Ovary (tissue), 9 donors: ENCODE measurements around the gene EYS. TPM values are rescaled to one million over a fixed set of nuclear protein-coding genes. Genes with fewer than 3 reads are reported as not detected.

Source experiments
- DNase-seq, 5 donors: peaks; one replicate each; pipeline ENCODE4 v3.0.0-alpha.2; 2019 to 2020
- H3K27ac ChIP-seq, 2 donors: fragments of 200-600 bp; one replicate each; pipeline versions ENCODE4 v1.5.1 to v1.8.0; 2019 to 2022
- H3K27me3 ChIP-seq: fragments of 200-600 bp; one replicate; pipeline ENCODE4 v1.8.0; 2022
- H3K36me3 ChIP-seq: fragments of 200-600 bp; sonication (generic); one replicate; pipeline ENCODE4 v1.5.1; 2019
- H3K4me1 ChIP-seq: one replicate; pipeline ENCODE4 v1.8.1; 2013; ENCODE audit warnings: mild to moderate bottlenecking, moderate library complexity; ENCODE audit not compliant: insufficient read depth
- H3K4me3 ChIP-seq: fragments of 200-600 bp; sonication (generic); one replicate; pipeline ENCODE4 v1.5.1; 2017
- H3K9me3 ChIP-seq, 2 donors: fragments of 200-600 bp in 1 of 2; sonication (generic) in 1 of 2; one replicate each; pipeline versions ENCODE4 v1.5.1 to v1.8.1; 2013 to 2019; ENCODE audit warnings: mild to moderate bottlenecking in 1 of 2, moderate library complexity in 1 of 2
- CTCF ChIP-seq, 3 donors: fragments of 450-650 bp in 2 of 3; fragments of 200-600 bp in 1 of 3; IDR thresholded peaks; one replicate each; pipeline versions ENCODE4 v1.5.1 to v1.8.0; 2016 to 2022; ENCODE audit warnings: antibody characterized with exemption in 3 of 3, mild to moderate bottlenecking in 1 of 3
- EP300 ChIP-seq: sonication (generic); formaldehyde crosslinking; IDR thresholded peaks from one replicate; pipeline ENCODE4 v1.6.1; 2017; ENCODE audit warnings: antibody characterized with exemption
- POLR2A ChIP-seq: fragments of 450-650 bp; IDR thresholded peaks from one replicate; pipeline ENCODE4 v1.6.1; 2017; ENCODE audit warnings: antibody characterized with exemption, mild to moderate bottlenecking, moderate library complexity
- WGBS, 3 donors: extraction: QIAGEN DNeasy Blood & Tissue Kit in 1 of 3; methylation state at CpG; one replicate each; pipeline versions ENCODE4 v1.1.5 to v1.1.7; 2013 to 2017; 5-methylcytosine and 5-hydroxymethylcytosine counted together
- intact Hi-C, 4 donors: fragments of 100-400 bp; cut with DNase I; formaldehyde crosslinking; loops; one replicate each; pipeline versions ENCODE4 v1.11.0 to v1.15.1; 2022 to 2023
- polyA plus RNA-seq, 2 donors: library from polyadenylated mRNA; stranded (reverse); fragments of 200-250 nt in 1 of 2; fragments of 350-450 nt in 1 of 2; fragmentation: Illumina TruSeq in 1 of 2; extraction: RNeasy Lipid Tissue Mini Kit (QIAGEN cat#74804) in 1 of 2; gene quantifications; one replicate each; pipeline ENCODE4 v1.2.3, GENCODE V29; 2013 to 2014
- total RNA-seq, 7 donors: library from RNA; depleted of rRNA in 2 of 7; stranded (reverse); fragments of >200 nt in 2 of 7; fragmentation: NEBNext Ultra II Directional in 3 of 7; extraction: Animal tissue kit (Norgen Biotek cat#: 25700) in 3 of 7; gene quantifications; one replicate each; pipeline versions ENCODE4 v1.1.0 to v1.2.4, GENCODE V29; 2016 to 2023
- donor health status: DM: no; HTN: no; CAD: no; lungs with moderate emphysema.
- donor health status: DM: no; HTN: no; CAD: no.
- donor health status: Bipolar disorder and iron deficiency.
- donor health status: DM: yes; HTN: yes; CAD: no.
- donor health status: DM: no; HTN: no; CAD: no.
- donor health status: DM: yes; HTN: yes; CAD: no.

The EYS gene
- total and polyA plus RNA-seq, 9 donors = under 0.01 to 0.03 (median 0.01) TPM; not detected in 6

- H3K36me3 ChIP-seq = no peaks in the 10 kb centered on the region
- no peak overlapping the region for H3K4me3 ChIP-seq
- H3K4me1 ChIP-seq = no peaks in the 10 kb centered on the region
- TF ChIP-seq CTCF (IDR thresholded peaks at IDR 0.05) (no peak), POLR2A (no peak), EP300 (no peak)
- intact Hi-C loops = no loop called here
- no peaks in the 10 kb centered on the region for H3K27me3 ChIP-seq
- no peak overlapping the region for H3K27ac ChIP-seq
- no peak for DNase-seq
- no peaks in the 10 kb centered on the region for H3K9me3 ChIP-seq
- WGBS, 3 donors = 86 to 88% (median 88%) methylated on average over 2 of the region's 2 CpGs
Observed at GRCh38 chr6:65545920-65546319, 161.1 kb downstream of the EYS start.

GRCh38 chr6:65538644-65539043 is 168.4 kb downstream of the EYS start:
- 86 to 97% (median 88%) methylated on average over 1 of the region's 1 CpG for WGBS, 3 donors

GRCh38 chr6:65537600-65537999 is 169.4 kb downstream of the EYS start:
- Histone ChIP-seq H3K4me1 (no peaks in the 10 kb centered on the region), H3K27me3 (no peaks in the 10 kb centered on the region), H3K9me3 (no peaks in the 10 kb centered on the region), H3K4me3 (no peak overlapping the region), H3K27ac (no peak overlapping the region), H3K36me3 (no peaks in the 10 kb centered on the region)
- DNase-seq = no peak
- 96 to 98% (median 96%) methylated on average over 2 of the region's 2 CpGs for WGBS, 3 donors
- intact Hi-C loops = no loop called here
- TF ChIP-seq CTCF (IDR thresholded peaks at IDR 0.05) (no peak), POLR2A (no peak), EP300 (no peak)

More at GRCh38 chr6:65538644-65539043, 168.4 kb downstream of the EYS start:
- Histone ChIP-seq H3K9me3 (no peaks in the 10 kb centered on the region), H3K27ac (no peak overlapping the region), H3K4me1 (no peaks in the 10 kb centered on the region), H3K4me3 (no peak overlapping the region), H3K27me3 (no peaks in the 10 kb centered on the region), H3K36me3 (no peaks in the 10 kb centered on the region)
- intact Hi-C loops = no loop called here
- no peak for DNase-seq
- no peak for TF ChIP-seq EP300
- no peak for TF ChIP-seq POLR2A
- TF ChIP-seq CTCF (IDR thresholded peaks at IDR 0.05) = no peak

- Histone ChIP-seq H3K4me3 (no peak overlapping the region), H3K27ac (no peak overlapping the region), H3K36me3 (no peaks in the 10 kb centered on the region), H3K27me3 (no peaks in the 10 kb centered on the region), H3K9me3 (no peaks in the 10 kb centered on the region), H3K4me1 (no peaks in the 10 kb centered on the region)
- no peak for TF ChIP-seq POLR2A
- no peak for TF ChIP-seq EP300
- DNase-seq = no peak
- 76 to 91% (median 79%) methylated on average over 3 of the region's 3 CpGs for WGBS, 3 donors
- intact Hi-C loops = no loop called here
Observed at GRCh38 chr6:65531533-65531932, 175.5 kb downstream of the EYS start.

- no peak for DNase-seq
- Histone ChIP-seq H3K9me3 (no peaks in the 10 kb centered on the region), H3K4me1 (no peaks in the 10 kb centered on the region), H3K27me3 (no peaks in the 10 kb centered on the region), H3K36me3 (no peaks in the 10 kb centered on the region), H3K4me3 (no peak overlapping the region), H3K27ac (no peak overlapping the region)
- intact Hi-C loops = no loop called here
- TF ChIP-seq POLR2A (no peak), EP300 (no peak), CTCF (IDR thresholded peaks at IDR 0.05) (no peak)
- 82 to 91% (median 86%) methylated on average over 2 of the region's 2 CpGs for whole genome bisulfite sequencing, 3 donors
Observed at GRCh38 chr6:65524232-65524631, 182.8 kb downstream of the EYS start.
